Measurements from ENCODE around the gene PHF24.

Gene PHF24

GRCh38 chr9:34990908-34991606, 33.0 kb downstream of the PHF24 start:
- Mint-ChIP-seq H3K27me3 (no peaks in the 10 kb centered on the region), H3K36me3 (no peaks in the 10 kb centered on the region), H3K4me1 (peaks cover 67% of the 10 kb centered on the region), H3K4me3 (peak overlapping the region; percentile 63), H3K27ac (peak overlapping the region; percentile 81), H3K9me3 (no peaks in the 10 kb centered on the region)

GRCh38 chr9:34991607-34992375, 33.7 kb downstream of the PHF24 start:
- Mint-ChIP-seq H3K27ac (peak overlapping the region; percentile 72), H3K27me3 (no peaks in the 10 kb centered on the region), H3K9me3 (no peaks in the 10 kb centered on the region), H3K4me3 (peak overlapping the region; percentile 52), H3K4me1 (peaks cover 60% of the 10 kb centered on the region), H3K36me3 (peaks cover under 1% of the 10 kb centered on the region)

- no peaks in the 10 kb centered on the region for H3K9me3 Mint-ChIP-seq
- peak overlapping the region; percentile 52 for H3K4me3 Mint-ChIP-seq
- H3K4me1 Mint-ChIP-seq: peaks cover 54% of the 10 kb centered on the region
- H3K27me3 Mint-ChIP-seq: no peaks in the 10 kb centered on the region
- H3K36me3 Mint-ChIP-seq: peaks cover 3% of the 10 kb centered on the region
- peak overlapping the region; percentile 90 for H3K27ac Mint-ChIP-seq
These were observed 34.4 kb downstream of the PHF24 start for GRCh38 chr9:34992376-34992951.

- H3K9me3 Mint-ChIP-seq: no peaks in the 10 kb centered on the region
- peaks cover 54% of the 10 kb centered on the region for H3K4me1 Mint-ChIP-seq
- peak overlapping the region; percentile 77 for H3K27ac Mint-ChIP-seq
- H3K4me3 Mint-ChIP-seq: peak overlapping the region; percentile 39
- peaks cover 3% of the 10 kb centered on the region for H3K36me3 Mint-ChIP-seq
- no peaks in the 10 kb centered on the region for H3K27me3 Mint-ChIP-seq
These were observed 35.6 kb downstream of the PHF24 start for GRCh38 chr9:34993502-34994259.

- Mint-ChIP-seq H3K36me3 (peaks cover 3% of the 10 kb centered on the region), H3K9me3 (no peaks in the 10 kb centered on the region), H3K27ac (peak overlapping the region; percentile 56), H3K4me1 (peaks cover 51% of the 10 kb centered on the region), H3K27me3 (no peaks in the 10 kb centered on the region), H3K4me3 (no peak overlapping the region)
These were observed 36.3 kb downstream of the PHF24 start for GRCh38 chr9:34994260-34994899.

GRCh38 chr9:34994900-34995669, 37.0 kb downstream of the PHF24 start:
- no peak overlapping the region for H3K4me3 Mint-ChIP-seq
- H3K4me1 Mint-ChIP-seq: peaks cover 49% of the 10 kb centered on the region
- no peak overlapping the region for H3K27ac Mint-ChIP-seq
- no peaks in the 10 kb centered on the region for H3K27me3 Mint-ChIP-seq
- H3K36me3 Mint-ChIP-seq: peaks cover 3% of the 10 kb centered on the region
- no peaks in the 10 kb centered on the region for H3K9me3 Mint-ChIP-seq

GRCh38 chr9:34995670-34996060, 37.6 kb downstream of the PHF24 start:
- Mint-ChIP-seq H3K4me1 (peaks cover 48% of the 10 kb centered on the region), H3K27me3 (no peaks in the 10 kb centered on the region), H3K27ac (no peak overlapping the region), H3K36me3 (peaks cover 3% of the 10 kb centered on the region), H3K9me3 (no peaks in the 10 kb centered on the region), H3K4me3 (no peak overlapping the region)

GRCh38 chr9:34996181-34996904, 38.3 kb downstream of the PHF24 start:
- no peak overlapping the region for H3K4me3 Mint-ChIP-seq

GRCh38 chr9:34996905-34997279, 38.8 kb downstream of the PHF24 start:
- Mint-ChIP-seq H3K27me3 (no peaks in the 10 kb centered on the region), H3K36me3 (peaks cover 3% of the 10 kb centered on the region), H3K27ac (no peak overlapping the region), H3K4me3 (no peak overlapping the region), H3K9me3 (no peaks in the 10 kb centered on the region), H3K4me1 (peaks cover 48% of the 10 kb centered on the region)

More at GRCh38 chr9:34996181-34996904, 38.3 kb downstream of the PHF24 start:
- Mint-ChIP-seq H3K4me1 (peaks cover 46% of the 10 kb centered on the region), H3K27me3 (no peaks in the 10 kb centered on the region), H3K9me3 (no peaks in the 10 kb centered on the region), H3K27ac (no peak overlapping the region), H3K36me3 (peaks cover 3% of the 10 kb centered on the region)

- H3K36me3 Mint-ChIP-seq: peaks cover 5% of the 10 kb centered on the region
- no peaks in the 10 kb centered on the region for H3K9me3 Mint-ChIP-seq
- no peaks in the 10 kb centered on the region for H3K27me3 Mint-ChIP-seq
- H3K27ac Mint-ChIP-seq: no peak overlapping the region
- H3K4me3 Mint-ChIP-seq: no peak overlapping the region
- H3K4me1 Mint-ChIP-seq: peaks cover 48% of the 10 kb centered on the region
These were observed 39.3 kb downstream of the PHF24 start for GRCh38 chr9:34997379-34997781.

GRCh38 chr9:34998266-34998665, 40.2 kb downstream of the PHF24 start:
- H3K4me1 Mint-ChIP-seq: peaks cover 42% of the 10 kb centered on the region
- H3K36me3 Mint-ChIP-seq: peaks cover 5% of the 10 kb centered on the region
- H3K9me3 Mint-ChIP-seq: no peaks in the 10 kb centered on the region
- no peak overlapping the region for H3K27ac Mint-ChIP-seq
- no peak overlapping the region for H3K4me3 Mint-ChIP-seq
- no peaks in the 10 kb centered on the region for H3K27me3 Mint-ChIP-seq

- H3K4me1 Mint-ChIP-seq: peaks cover 29% of the 10 kb centered on the region
- no peaks in the 10 kb centered on the region for H3K27me3 Mint-ChIP-seq
- H3K4me3 Mint-ChIP-seq: no peak overlapping the region
- peaks cover 5% of the 10 kb centered on the region for H3K36me3 Mint-ChIP-seq
- no peaks in the 10 kb centered on the region for H3K9me3 Mint-ChIP-seq
- no peak overlapping the region for H3K27ac Mint-ChIP-seq
These were observed 41.5 kb downstream of the PHF24 start for GRCh38 chr9:34999576-34999975.

- peaks cover 29% of the 10 kb centered on the region for H3K4me1 Mint-ChIP-seq
- H3K4me3 Mint-ChIP-seq: no peak overlapping the region
- no peaks in the 10 kb centered on the region for H3K9me3 Mint-ChIP-seq
- H3K36me3 Mint-ChIP-seq: peaks cover 8% of the 10 kb centered on the region
- no peaks in the 10 kb centered on the region for H3K27me3 Mint-ChIP-seq
- H3K27ac Mint-ChIP-seq: no peak overlapping the region
These were observed 42.6 kb downstream of the PHF24 start for GRCh38 chr9:35000535-35001284.
